GM13977 (cell line): Measurements from ENCODE around the gene LSM6.

Source experiments
- DNase-seq: peaks from one replicate; pipeline ENCODE4 v3.0.0; 2012; ENCODE audit warnings: low spot score
- in situ Hi-C: fragments of 300-500 bp; cut with MboI; formaldehyde crosslinking; loops from one replicate; pipeline ENCODE4 v1.12.0; 2022; ENCODE audit warnings: low sequenced_read_pairs, low pct_unique_long_range_greater_than_20kb, mixed read lengths, inconsistent platforms; ENCODE audit not compliant: unreplicated experiment
- TF ChIP-seq, protein P1 (sequence below): IDR thresholded peaks from 2 replicates; pipeline ENCODE4 v1.5.1; 2012; ENCODE audit warnings: mild to moderate bottlenecking, control low read depth; ENCODE audit not compliant: insufficient read depth; ENCODE audit errors: extremely low read depth, missing control alignments

The LSM6 gene

GRCh38 chr4:146214238-146214637 lies 38.7 kb downstream of the LSM6 start, which contains the start of gene REELD1:
Gene REELD1, plus strand, starts transcription at chr4:146214538. Its CDS starts 2,415 bp downstream, at chr4:146216953.
- in situ Hi-C loops: no loop called here
- DNase-seq: no peak
- TF ChIP-seq, protein P1, sequence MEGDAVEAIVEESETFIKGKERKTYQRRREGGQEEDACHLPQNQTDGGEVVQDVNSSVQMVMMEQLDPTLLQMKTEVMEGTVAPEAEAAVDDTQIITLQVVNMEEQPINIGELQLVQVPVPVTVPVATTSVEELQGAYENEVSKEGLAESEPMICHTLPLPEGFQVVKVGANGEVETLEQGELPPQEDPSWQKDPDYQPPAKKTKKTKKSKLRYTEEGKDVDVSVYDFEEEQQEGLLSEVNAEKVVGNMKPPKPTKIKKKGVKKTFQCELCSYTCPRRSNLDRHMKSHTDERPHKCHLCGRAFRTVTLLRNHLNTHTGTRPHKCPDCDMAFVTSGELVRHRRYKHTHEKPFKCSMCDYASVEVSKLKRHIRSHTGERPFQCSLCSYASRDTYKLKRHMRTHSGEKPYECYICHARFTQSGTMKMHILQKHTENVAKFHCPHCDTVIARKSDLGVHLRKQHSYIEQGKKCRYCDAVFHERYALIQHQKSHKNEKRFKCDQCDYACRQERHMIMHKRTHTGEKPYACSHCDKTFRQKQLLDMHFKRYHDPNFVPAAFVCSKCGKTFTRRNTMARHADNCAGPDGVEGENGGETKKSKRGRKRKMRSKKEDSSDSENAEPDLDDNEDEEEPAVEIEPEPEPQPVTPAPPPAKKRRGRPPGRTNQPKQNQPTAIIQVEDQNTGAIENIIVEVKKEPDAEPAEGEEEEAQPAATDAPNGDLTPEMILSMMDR: no peak

GRCh38 chr4:146222313-146222712 lies 46.8 kb downstream of the LSM6 start:
- in situ Hi-C loops: no loop called here
- no peak for DNase-seq
- TF ChIP-seq, protein P1: no peak

- TF ChIP-seq, protein P1: no peak
- in situ Hi-C loops: no loop called here
- DNase-seq: no peak
These were observed 48.9 kb downstream of the LSM6 start for GRCh38 chr4:146224326-146224966.

DNA sequence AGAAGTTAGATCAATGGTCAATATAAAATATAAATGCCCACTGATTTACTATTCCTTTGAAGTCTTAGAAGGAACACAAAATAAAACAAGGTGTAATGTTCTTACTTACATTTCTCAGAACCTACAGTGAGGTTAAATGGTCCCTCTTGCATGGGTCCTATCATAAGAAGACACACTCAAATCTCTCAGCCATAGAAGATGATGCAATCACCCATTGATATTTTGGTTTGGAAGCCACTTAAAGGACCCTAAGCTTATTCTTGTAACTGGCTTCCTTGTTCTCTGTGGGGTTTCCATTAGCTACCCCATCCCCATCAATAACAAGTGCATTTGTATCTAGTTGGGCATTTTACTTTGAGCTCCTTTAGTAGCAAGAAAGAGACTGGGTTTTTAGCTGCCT lies 53.9 kb downstream of the LSM6 start:
- in situ Hi-C loops: no loop called here
- TF ChIP-seq, protein P1: no peak
- DNase-seq: no peak

GRCh38 chr4:146232131-146232722 lies 56.7 kb downstream of the LSM6 start:
- in situ Hi-C loops: no loop called here
- DNase-seq: no peak
- TF ChIP-seq, protein P1: no peak

DNA sequence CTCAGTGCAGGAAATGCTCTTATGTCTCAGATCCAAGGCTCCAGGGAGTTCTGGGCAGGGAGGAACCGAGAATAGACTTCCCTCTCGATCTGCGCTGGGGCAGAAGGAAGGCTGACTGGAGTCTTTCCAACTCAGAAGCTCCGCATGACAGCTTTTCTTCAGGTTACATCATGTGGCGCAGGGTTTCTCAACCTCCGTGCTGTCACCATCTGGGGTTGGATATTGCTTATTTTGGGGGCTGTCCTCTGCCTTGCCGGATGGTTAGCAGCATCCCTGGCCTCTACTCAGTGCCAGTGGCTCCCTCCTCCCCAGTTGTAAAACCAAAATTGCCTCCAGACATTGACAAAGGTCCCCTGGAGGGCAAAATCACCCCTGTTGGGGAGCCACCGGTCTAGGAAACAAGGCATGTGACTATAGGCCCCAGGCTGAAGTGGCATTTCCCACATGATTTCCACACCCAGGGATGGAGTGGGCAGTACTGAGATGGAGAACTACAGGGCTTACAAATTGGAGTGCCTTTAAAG lies 60.2 kb downstream of the LSM6 start:
- in situ Hi-C loops: no loop called here
- DNase-seq: no peak
- TF ChIP-seq, protein P1: no peak
